ENCODE measurements around the gene CCDC70. TPM values are rescaled to one million over a fixed set of nuclear protein-coding genes. Genes with fewer than 3 reads are reported as not detected.
"Not testable (repeated sequence)": the region's sequence is repeated elsewhere in the genome, so short reads cannot be mapped to it uniquely, and the experiment has no call there.

The CCDC70 gene
- not detected for polyA plus RNA-seq (ENCODE audit: insufficient read length in 10 of 10)
- long read RNA-seq, donor 1 = 0 reads
- long read RNA-seq, donor 2 = 0 reads
- long read RNA-seq, donor 3 = 0 reads
- long read RNA-seq, donor 4 = 0 reads
- long read RNA-seq, donor 5 = 0 reads
- long read RNA-seq, donor 6 = 0 reads
- long read RNA-seq, donor 7 = 0 reads
- long read RNA-seq, donor 8 = 0 reads
- long read RNA-seq, donor 9 = 0 reads

GRCh38 chr13:51861723-51862300 lies at the start of gene CCDC70:
Gene CCDC70, plus strand, starts transcription at chr13:51861969. Its CDS starts 3,443 bp downstream, at chr13:51865412.
- no peak for DNase-seq

- DNase-seq = no peak
Measured at GRCh38 chr13:51814071-51814470, 47.7 kb upstream of the CCDC70 start.

GRCh38 chr13:51814825-51815650 lies 46.7 kb upstream of the CCDC70 start:
- DNase-seq = peak in 2 of 3 donors; percentile 61 to 64

- no peak for DNase-seq
Measured at GRCh38 chr13:51815848-51816247, 45.9 kb upstream of the CCDC70 start.

GRCh38 chr13:51816604-51817249 lies 45.0 kb upstream of the CCDC70 start:
- DNase-seq = no peak

GRCh38 chr13:51817717-51818116 lies 44.1 kb upstream of the CCDC70 start:
- DNase-seq = no peak

GRCh38 chr13:51818276-51818675 lies 43.5 kb upstream of the CCDC70 start:
- no peak for DNase-seq

GRCh38 chr13:51818781-51819511 lies 42.8 kb upstream of the CCDC70 start:
- DNase-seq = no peak

GRCh38 chr13:51819544-51819943 lies 42.2 kb upstream of the CCDC70 start:
- DNase-seq = no peak

- no peak for DNase-seq
Measured at GRCh38 chr13:51820016-51820597, 41.7 kb upstream of the CCDC70 start.

- no peak for DNase-seq
Measured at GRCh38 chr13:51821606-51822005, 40.2 kb upstream of the CCDC70 start.

GRCh38 chr13:51822106-51822815 lies 39.5 kb upstream of the CCDC70 start:
- no peak for DNase-seq

GRCh38 chr13:51823359-51823758 lies 38.4 kb upstream of the CCDC70 start:
- DNase-seq = peak in 1 of 3 donors; percentile 37

- DNase-seq = peak in 1 of 3 donors; percentile 43
Measured at GRCh38 chr13:51823863-51824262, 37.9 kb upstream of the CCDC70 start.

- not testable (repeated sequence) for DNase-seq
Measured at GRCh38 chr13:51824712-51825111, 37.1 kb upstream of the CCDC70 start.

GRCh38 chr13:51825165-51825592 lies 36.6 kb upstream of the CCDC70 start:
- DNase-seq = no peak

GRCh38 chr13:51825681-51826254 lies 36.0 kb upstream of the CCDC70 start:
- DNase-seq = no peak

GRCh38 chr13:51826606-51827005 lies 35.2 kb upstream of the CCDC70 start:
- no peak for DNase-seq

GRCh38 chr13:51827254-51827653 lies 34.5 kb upstream of the CCDC70 start:
- no peak for DNase-seq
